Measurements from ENCODE around the gene MEX3B. TPM values are rescaled to one million over a fixed set of nuclear protein-coding genes. Genes with fewer than 3 reads are reported as not detected.

The MEX3B gene
- total RNA-seq = 1 to 10 TPM in 2 of 3 donors, under 1 TPM in 1; 0.98 to 2.3 (median 2.2) TPM

- peak; percentile 71 to 92 for DNase-seq (ENCODE audit: low spot score in 2 of 2)
- intact Hi-C loops (cut with DNase I; ENCODE audit: low total_unique reads) = no loop called here
Measured at GRCh38 chr15:82045892-82046665, at the start of gene MEX3B. MEX3B (minus strand) TSS chr15:82046018; CDS start chr15:82045705, 313 bp downstream.

GRCh38 chr15:82093774-82094211 lies 48.0 kb upstream of the MEX3B start:
- intact Hi-C loops (cut with DNase I; ENCODE audit: low total_unique reads) = no loop called here
- TF ChIP-seq CTCF (IDR thresholded peaks at IDR 0.05) (no peak), POLR2A (IDR thresholded peaks at IDR 0.05) (no peak), POLR2AphosphoS5 (IDR thresholded peaks at IDR 0.05) (no peak)
- no peak overlapping the region for H3K27ac ChIP-seq
- no peaks in the 10 kb centered on the region for H3K27me3 ChIP-seq
- no peak for DNase-seq (ENCODE audit: low spot score in 2 of 2)
- no peaks in the 10 kb centered on the region for H3K36me3 ChIP-seq
- H3K9me3 ChIP-seq = peaks cover 0 to 3% of the 10 kb centered on the region in 2 donors
- no peaks in the 10 kb centered on the region for H3K4me1 ChIP-seq
- no peak overlapping the region for H3K4me3 ChIP-seq

More at GRCh38 chr15:82045892-82046665, at the start of gene MEX3B:
- Histone ChIP-seq H3K27me3 (no peaks in the 10 kb centered on the region), H3K36me3 (no peaks in the 10 kb centered on the region), H3K4me3 (peak within 1 kb of the TSS; percentile 73 to 88 (median 78)), H3K9me3 (no peaks in the 10 kb centered on the region), H3K4me1 (no peaks in the 10 kb centered on the region), H3K27ac (peak within 1 kb of the TSS; percentile 85 to 91)
- TF ChIP-seq POLR2AphosphoS5 (IDR thresholded peaks at IDR 0.05) (peak in 1 of 3 donors; percentile 6), POLR2A (IDR thresholded peaks at IDR 0.05) (no peak)

- TF ChIP-seq POLR2A (IDR thresholded peaks at IDR 0.05) (no peak), POLR2AphosphoS5 (IDR thresholded peaks at IDR 0.05) (no peak), CTCF (IDR thresholded peaks at IDR 0.05) (no peak)
- Histone ChIP-seq H3K9me3 (peaks cover 0 to 3% of the 10 kb centered on the region in 2 donors), H3K27ac (no peak overlapping the region), H3K4me3 (no peak overlapping the region), H3K4me1 (no peaks in the 10 kb centered on the region), H3K27me3 (no peaks in the 10 kb centered on the region), H3K36me3 (no peaks in the 10 kb centered on the region)
- DNase-seq (ENCODE audit: low spot score in 2 of 2) = no peak
- intact Hi-C loops (cut with DNase I; ENCODE audit: low total_unique reads) = no loop called here
Measured at GRCh38 chr15:82093325-82093724, 47.5 kb upstream of the MEX3B start.

GRCh38 chr15:82091636-82092140 lies 45.9 kb upstream of the MEX3B start:
- TF ChIP-seq POLR2AphosphoS5 (IDR thresholded peaks at IDR 0.05) (no peak), CTCF (IDR thresholded peaks at IDR 0.05) (no peak), POLR2A (IDR thresholded peaks at IDR 0.05) (no peak)
- Histone ChIP-seq H3K4me3 (no peak overlapping the region), H3K27ac (no peak overlapping the region), H3K36me3 (no peaks in the 10 kb centered on the region), H3K27me3 (no peaks in the 10 kb centered on the region), H3K9me3 (peaks cover 0 to 3% of the 10 kb centered on the region in 2 donors), H3K4me1 (no peaks in the 10 kb centered on the region)
- intact Hi-C loops (cut with DNase I; ENCODE audit: low total_unique reads) = no loop called here
- no peak for DNase-seq (ENCODE audit: low spot score in 2 of 2)

- Histone ChIP-seq H3K4me1 (no peaks in the 10 kb centered on the region), H3K27me3 (no peaks in the 10 kb centered on the region), H3K9me3 (no peaks in the 10 kb centered on the region), H3K36me3 (no peaks in the 10 kb centered on the region), H3K4me3 (no peak overlapping the region), H3K27ac (no peak overlapping the region)
- no peak for TF ChIP-seq POLR2AphosphoS5 (IDR thresholded peaks at IDR 0.05)
- no peak for TF ChIP-seq POLR2A (IDR thresholded peaks at IDR 0.05)
- TF ChIP-seq CTCF (IDR thresholded peaks at IDR 0.05) = no peak
- DNase-seq (ENCODE audit: low spot score in 2 of 2) = no peak
- intact Hi-C loops (cut with DNase I; ENCODE audit: low total_unique reads) = no loop called here
Measured at GRCh38 chr15:82086243-82086995, 40.6 kb upstream of the MEX3B start.

All from breast epithelium (tissue), 4 donors.